SK-N-MC (cell line): Measurements from ENCODE around the gene PTGES2.

Source experiments
- FOXP2 ChIP-seq: optimal IDR thresholded peaks from 2 replicates; pipeline ENCODE3; 2011; ENCODE audit warnings: mild to moderate bottlenecking, moderate library complexity; ENCODE audit not compliant: insufficient read depth; ENCODE audit errors: extremely low read length, control extremely low read depth
- POLR2AphosphoS5 ChIP-seq: IDR thresholded peaks from 2 replicates; pipeline ENCODE4 v1.6.1; 2012; ENCODE audit warnings: mild to moderate bottlenecking, low read depth, low read length, borderline replicate concordance

- TF ChIP-seq POLR2AphosphoS5 (no peak), FOXP2 (no peak)
These were observed 24.5 kb downstream of the PTGES2 start for GRCh38 chr9:128102861-128103588.
